SU-DHL-6 (cell line): ENCODE data around the gene CACNA1C.

Source experiments
- H2AFZ ChIP-seq: fragments of 200-600 bp; sonication (generic); 2 replicates; pipeline ENCODE4 v1.6.1; 2014; ENCODE audit warnings: low read depth, mild to moderate bottlenecking, moderate library complexity, mixed read lengths, antibody characterized with exemption, low read length; ENCODE audit not compliant: severe bottlenecking
- H3F3A ChIP-seq: fragments of 200-600 bp; shearing (Covaris generic); 2 replicates; pipeline ENCODE4 v1.6.0; 2016; ENCODE audit warnings: antibody characterized with exemption, mild to moderate bottlenecking; ENCODE audit not compliant: insufficient read depth
- H3K27ac ChIP-seq: fragments of 200-600 bp; sonication (generic); 2 replicates; pipeline ENCODE4 v1.5.1; 2016; ENCODE audit warnings: low read depth, mild to moderate bottlenecking, low read length, moderate library complexity, mixed read lengths
- H3K27me3 ChIP-seq: fragments of 200-600 bp; sonication (generic), shearing (Covaris generic); 2 replicates; pipeline ENCODE4 v1.6.0; 2014; ENCODE audit warnings: mild to moderate bottlenecking, low read length
- H3K36me3 ChIP-seq: fragments of 200-600 bp; sonication (generic); 2 replicates; pipeline ENCODE4 v1.6.1; 2014; ENCODE audit warnings: mild to moderate bottlenecking, low read length, mixed read lengths
- H3K4me2 ChIP-seq: fragments of 300-600, 200-600 bp; shearing (Covaris generic), sonication (generic); 2 replicates; pipeline ENCODE4 v1.6.0; 2014; ENCODE audit warnings: low read length, low read depth, mild to moderate bottlenecking; ENCODE audit not compliant: poor library complexity, severe bottlenecking
- H3K4me3 ChIP-seq: fragments of 200-600 bp; sonication (generic); 2 replicates; pipeline ENCODE4 v1.5.1; 2014; ENCODE audit warnings: antibody characterized with exemption, low read length, mild to moderate bottlenecking, mixed read lengths; ENCODE audit not compliant: insufficient read depth, poor library complexity, severe bottlenecking
- H3K79me2 ChIP-seq: fragments of 200-600 bp; sonication (generic); 2 replicates; pipeline ENCODE4 v1.6.1; 2014; ENCODE audit warnings: mild to moderate bottlenecking, low read length, moderate library complexity; ENCODE audit not compliant: insufficient read depth
- H3K9ac ChIP-seq: fragments of 200-600 bp; sonication (generic); 2 replicates; pipeline ENCODE4 v1.7.0; 2014; ENCODE audit warnings: mild to moderate bottlenecking, low read length
- H3K9me2 ChIP-seq: fragments of 200-600 bp; sonication (generic); replicated peaks from 2 replicates; pipeline ENCODE4 v1.6.1; 2014; ENCODE audit warnings: low read length; ENCODE audit not compliant: insufficient read depth
- H3K9me3 ChIP-seq: fragments of 200-600 bp; sonication (generic); 2 replicates; pipeline ENCODE4 v1.6.1; 2014; ENCODE audit warnings: low read length, mixed read lengths; ENCODE audit not compliant: insufficient read depth
- H4K20me1 ChIP-seq: fragments of 200-600 bp; sonication (generic); 2 replicates; pipeline ENCODE4 v1.6.1; 2014; ENCODE audit warnings: low read depth, mild to moderate bottlenecking, antibody characterized with exemption, low read length, moderate library complexity, mixed read lengths
- CTCF ChIP-seq: fragments of 200-600 bp; sonication (generic); IDR thresholded peaks from one replicate; pipeline ENCODE4 v1.5.1; 2017; ENCODE audit warnings: antibody characterized with exemption, mild to moderate bottlenecking, low read length, moderate library complexity; ENCODE audit not compliant: insufficient read depth, poor library complexity, severe bottlenecking
- EZH2phosphoT487 ChIP-seq: fragments of 200-600 bp; sonication (generic), shearing (Covaris generic); conservative IDR thresholded peaks from 2 replicates; pipeline ENCODE4 v1.6.1; 2018; ENCODE audit warnings: mild to moderate bottlenecking, antibody characterized with exemption, low read length, moderate library complexity, mixed read lengths

CACNA1C gene

DNA sequence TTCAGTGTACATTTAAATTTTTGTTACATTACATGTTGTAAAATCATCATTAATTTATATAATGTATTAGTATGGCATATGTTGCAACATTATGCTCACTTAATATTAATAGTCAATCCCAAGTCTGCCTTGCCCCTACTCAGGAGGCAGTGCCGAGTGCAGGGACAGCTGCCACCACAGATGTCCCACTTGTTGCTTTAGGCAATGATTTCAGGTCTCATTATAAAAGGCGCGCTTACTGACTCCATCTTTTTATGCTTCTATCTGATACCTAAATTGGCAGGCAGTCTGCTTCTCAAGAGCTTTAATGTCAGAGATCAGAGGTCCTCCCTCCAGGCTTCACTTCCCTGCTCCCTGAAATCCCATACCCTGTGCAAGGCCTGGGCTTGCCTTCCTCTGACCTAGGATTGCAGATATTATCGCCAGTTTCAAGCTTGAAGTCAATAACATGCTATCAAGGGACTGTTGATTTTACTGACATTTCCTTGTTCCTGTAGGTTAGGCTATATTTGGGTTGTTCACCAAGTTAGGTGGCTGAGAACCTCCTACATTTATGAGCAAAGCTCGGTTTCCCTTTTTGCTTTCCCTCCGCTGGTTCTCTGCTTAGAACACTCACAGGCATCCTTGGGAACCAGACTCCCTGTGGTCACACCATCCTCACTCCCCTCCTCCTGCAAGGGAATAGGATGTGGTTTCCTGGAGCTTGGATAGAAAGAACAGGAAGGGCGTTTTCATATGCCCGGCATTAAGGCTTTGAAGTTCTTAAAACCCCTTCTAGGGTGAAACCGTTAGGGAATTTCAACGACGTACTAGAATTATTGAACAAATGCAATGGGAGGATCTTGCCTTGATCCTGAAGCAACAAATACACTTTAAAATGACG is 533.6 kb downstream of the CACNA1C start:
- Histone ChIP-seq H3K27ac (no peak overlapping the region), H3K9ac (no peak overlapping the region), H2AFZ (no peak overlapping the region), H3K4me3 (no peak overlapping the region), H3K36me3 (no peaks in the 10 kb centered on the region), H3F3A (no peaks in the 10 kb centered on the region), H3K4me2 (no peak overlapping the region), H4K20me1 (no peaks in the 10 kb centered on the region), H3K27me3 (no peaks in the 10 kb centered on the region), H3K9me2 (no peaks in the 10 kb centered on the region), H3K9me3 (no peaks in the 10 kb centered on the region), H3K79me2 (no peaks in the 10 kb centered on the region)
- TF ChIP-seq CTCF (no peak), EZH2phosphoT487 (no peak)

DNA sequence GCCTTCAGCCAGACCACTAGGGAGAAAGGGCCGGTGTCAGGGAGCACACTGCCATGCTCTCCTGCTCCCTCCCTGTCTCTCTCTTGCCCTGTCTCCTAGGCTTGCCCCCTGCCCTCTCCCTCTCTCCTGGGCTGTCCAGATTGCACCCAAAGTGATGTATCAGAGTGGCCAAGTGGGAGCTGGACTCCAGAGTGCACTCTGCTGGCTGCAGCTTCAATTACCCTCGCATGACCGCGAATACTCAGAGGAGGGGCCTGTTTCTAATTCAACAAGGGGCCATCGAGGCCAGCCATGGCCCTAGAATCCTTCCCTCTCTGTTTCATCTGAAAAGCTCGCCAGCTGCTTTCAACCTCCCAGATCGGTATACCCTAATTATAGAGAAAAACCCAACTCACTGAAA is 535.6 kb downstream of the CACNA1C start:
- Histone ChIP-seq H3K4me3 (no peak overlapping the region), H3K9me3 (no peaks in the 10 kb centered on the region), H3K4me2 (no peak overlapping the region), H3K79me2 (no peaks in the 10 kb centered on the region), H3K9ac (no peak overlapping the region), H3K27me3 (no peaks in the 10 kb centered on the region), H3F3A (no peaks in the 10 kb centered on the region), H3K36me3 (no peaks in the 10 kb centered on the region), H3K9me2 (no peaks in the 10 kb centered on the region), H3K27ac (no peak overlapping the region), H4K20me1 (no peaks in the 10 kb centered on the region), H2AFZ (no peak overlapping the region)
- no peak for TF ChIP-seq EZH2phosphoT487
- no peak for TF ChIP-seq CTCF

DNA sequence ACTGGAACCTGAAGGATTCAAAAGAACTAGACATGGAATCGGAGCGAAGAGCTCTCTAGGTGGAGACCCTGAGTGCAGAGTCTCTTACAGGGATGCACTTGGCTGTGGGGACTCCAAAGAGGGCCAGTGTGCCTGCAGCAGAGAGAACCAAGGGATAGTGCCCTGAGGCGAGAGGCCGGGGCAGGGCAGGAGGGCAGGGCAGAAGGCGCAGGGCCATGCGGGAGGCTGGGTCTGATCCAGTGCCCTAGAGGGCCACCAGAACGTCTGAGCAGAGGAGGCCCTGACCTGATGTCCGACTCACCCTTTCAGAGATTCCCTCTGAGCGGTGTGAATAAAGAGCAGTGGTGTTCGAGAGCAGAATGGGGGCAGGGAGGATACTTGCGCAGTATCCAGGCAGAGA is 536.6 kb downstream of the CACNA1C start:
- H3K27me3 ChIP-seq: 0 out of 2 replicates have a peak, but pooled peaks cover 2% of the 10 kb centered on the region
- no peaks in the 10 kb centered on the region for H3K9me2 ChIP-seq
- no peaks in the 10 kb centered on the region for H4K20me1 ChIP-seq

More for the DNA sequence above, 536.6 kb downstream of the CACNA1C start:
- no peaks in the 10 kb centered on the region for H3K9me3 ChIP-seq
- H3K4me3 ChIP-seq: no peak overlapping the region
- H3F3A ChIP-seq: no peaks in the 10 kb centered on the region
- H3K27ac ChIP-seq: no peak overlapping the region
- no peak overlapping the region for H3K9ac ChIP-seq
- no peak overlapping the region for H3K4me2 ChIP-seq
- H2AFZ ChIP-seq: no peak overlapping the region
- no peak for TF ChIP-seq CTCF
- TF ChIP-seq EZH2phosphoT487: no peak
- no peaks in the 10 kb centered on the region for H3K79me2 ChIP-seq
- H3K36me3 ChIP-seq: no peaks in the 10 kb centered on the region; the same call in 1 of the 2 replicates
